ENCODE results near the gene SAMD4A. TPM values are rescaled to one million over a fixed set of nuclear protein-coding genes. Genes with fewer than 3 reads are reported as not detected.

Gene SAMD4A
- total RNA-seq, 1 experiment from 2014 or later: 9.6 TPM

DNA sequence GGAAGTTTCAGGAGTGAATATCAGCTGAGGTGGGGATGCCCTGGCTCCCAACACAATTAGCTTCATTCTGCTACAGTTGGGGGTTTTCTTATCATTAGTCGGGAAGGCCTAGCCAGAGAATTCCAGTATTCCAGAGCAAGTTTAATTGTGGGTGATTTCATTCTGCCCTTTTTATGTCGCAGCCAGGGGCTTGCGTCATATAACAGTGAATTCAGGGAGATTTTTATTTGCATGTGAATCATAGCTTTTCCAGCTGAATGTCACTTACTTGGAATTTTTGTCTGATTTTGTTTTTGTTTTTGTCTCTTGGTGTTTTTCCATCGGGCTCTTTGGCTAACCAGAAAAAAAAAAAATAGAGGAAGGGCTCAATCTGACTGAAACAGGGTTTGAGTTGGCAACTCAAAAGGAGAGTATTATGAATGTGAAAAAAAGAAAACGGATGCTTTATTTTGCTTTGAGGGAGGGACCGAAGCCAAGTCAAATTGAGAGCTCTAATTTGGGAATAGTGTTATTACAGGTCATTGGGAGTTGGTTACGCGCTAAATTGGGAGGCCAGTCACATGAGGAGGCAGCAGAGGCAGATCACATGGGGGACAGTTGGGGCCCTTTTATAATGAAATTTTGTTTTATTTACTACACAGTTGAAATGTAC lies 119.4 kb downstream of the SAMD4A start:
- Histone ChIP-seq H3K18ac (ENCODE audit: insufficient read length, low read depth, low read length) (peak overlapping the region; percentile 27), H3K14ac (ENCODE audit: insufficient read depth, low read length) (no peak overlapping the region), H3T11ph (ENCODE audit: low read length) (no peak overlapping the region), H3K4ac (ENCODE audit: low read depth, low read length) (no peak overlapping the region), H2BK12ac (ENCODE audit: insufficient read length, low read depth, low read length) (peak overlapping the region; percentile 78), H3K56ac (ENCODE audit: insufficient read length, low read depth, low read length) (no peak overlapping the region), H3K9ac (ENCODE audit: extremely low read depth, insufficient read length, low read length) (no peak overlapping the region), H2BK5ac (ENCODE audit: insufficient read length, low read length) (no peak overlapping the region), H3K9me3 (ENCODE audit: control insufficient read depth, low read depth, low read length) (no peaks in the 10 kb centered on the region), H3K79me1 (ENCODE audit: insufficient read depth, low read depth, low read length, poor library complexity, severe bottlenecking) (no peaks in the 10 kb centered on the region), H3K23me2 (ENCODE audit: insufficient read length, low read depth, low read length, poor library complexity, severe bottlenecking) (no peaks in the 10 kb centered on the region), H4K5ac (ENCODE audit: insufficient read length, low read depth, low read length) (no peak overlapping the region), H3K4me1 (ENCODE audit: insufficient read depth, low read length) (peaks cover 13% of the 10 kb centered on the region; the same call in 1 of the 2 replicates), H3K4me2 (ENCODE audit: insufficient read depth, insufficient read length, low read length) (no peak overlapping the region), H4K20me1 (ENCODE audit: control insufficient read depth, insufficient read depth, insufficient read length) (peaks cover 3% of the 10 kb centered on the region), H2BK15ac (ENCODE audit: low read depth, low read length) (no peak overlapping the region), H3K27me3 (ENCODE audit: insufficient read depth, low read length) (no peaks in the 10 kb centered on the region), H3K79me2 (ENCODE audit: insufficient read depth, low read length) (no peaks in the 10 kb centered on the region; the same call in 1 of the 2 replicates), H2AFZ (ENCODE audit: low read length) (no peak overlapping the region), H2AK5ac (ENCODE audit: insufficient read length, low read length) (peak overlapping the region; percentile 28), H3K27ac (ENCODE audit: insufficient read length, low read depth, low read length) (no peak overlapping the region), H4K91ac (ENCODE audit: insufficient read length, low read depth, low read length) (no peak overlapping the region), H3K23ac (ENCODE audit: insufficient read length, low read depth, low read length) (no peak overlapping the region), H2BK120ac (ENCODE audit: low read depth, low read length, poor library complexity, severe bottlenecking) (no peak overlapping the region), H4K8ac (replicated peaks; ENCODE audit: insufficient read length, low read depth, low read length) (no peak overlapping the region), H2BK20ac (ENCODE audit: low read depth, low read length, poor library complexity, severe bottlenecking) (no peak overlapping the region)
- Mint-ChIP-seq H3K4me3 (no peak overlapping the region), H3K9me3 (no peaks in the 10 kb centered on the region; a peak in 1 of 5 replicates), H3K4me1 (peaks cover 36 to 38% of the 10 kb centered on the region in 2 experiments), H3K36me3 (ENCODE audit: insufficient read depth in 1 of 3, low read depth in 3 of 3) (peaks cover 0 to 4% (median 0%) of the 10 kb centered on the region in 3 experiments; a peak in 1 of 7 replicates), H3K27ac (peak overlapping the region in 1 of 3 experiments; percentile 25; a peak in 1 of 7 replicates), H3K27me3 (ENCODE audit: low read depth) (no peaks in the 10 kb centered on the region)
- WGBS (ENCODE audit: extremely low coverage, insufficient read length, low lambda C conversion rate): no CpG with 5 or more reads among the region's 8 CpGs
- no peak for DNase-seq
- TF ChIP-seq, protein P1, sequence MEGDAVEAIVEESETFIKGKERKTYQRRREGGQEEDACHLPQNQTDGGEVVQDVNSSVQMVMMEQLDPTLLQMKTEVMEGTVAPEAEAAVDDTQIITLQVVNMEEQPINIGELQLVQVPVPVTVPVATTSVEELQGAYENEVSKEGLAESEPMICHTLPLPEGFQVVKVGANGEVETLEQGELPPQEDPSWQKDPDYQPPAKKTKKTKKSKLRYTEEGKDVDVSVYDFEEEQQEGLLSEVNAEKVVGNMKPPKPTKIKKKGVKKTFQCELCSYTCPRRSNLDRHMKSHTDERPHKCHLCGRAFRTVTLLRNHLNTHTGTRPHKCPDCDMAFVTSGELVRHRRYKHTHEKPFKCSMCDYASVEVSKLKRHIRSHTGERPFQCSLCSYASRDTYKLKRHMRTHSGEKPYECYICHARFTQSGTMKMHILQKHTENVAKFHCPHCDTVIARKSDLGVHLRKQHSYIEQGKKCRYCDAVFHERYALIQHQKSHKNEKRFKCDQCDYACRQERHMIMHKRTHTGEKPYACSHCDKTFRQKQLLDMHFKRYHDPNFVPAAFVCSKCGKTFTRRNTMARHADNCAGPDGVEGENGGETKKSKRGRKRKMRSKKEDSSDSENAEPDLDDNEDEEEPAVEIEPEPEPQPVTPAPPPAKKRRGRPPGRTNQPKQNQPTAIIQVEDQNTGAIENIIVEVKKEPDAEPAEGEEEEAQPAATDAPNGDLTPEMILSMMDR (conservative IDR thresholded peaks at IDR 0.05): no peak
